ENCODE results near the gene PTK6. TPM values are rescaled to one million over a fixed set of nuclear protein-coding genes. Genes with fewer than 3 reads are reported as not detected.

The PTK6 gene
- total RNA-seq, 1 experiment from 2014 or later: 6.7 TPM

GRCh38 chr20:63547725-63548480 lies 10.7 kb upstream of the PTK6 start, which contains the start of gene SRMS (continued):
- no peak for TF ChIP-seq FOSL1 (IDR thresholded peaks at IDR 0.05; ENCODE audit: low read depth)
- no peak for TF ChIP-seq ELF1 (IDR thresholded peaks at IDR 0.05; ENCODE audit: borderline replicate concordance, low read depth)
- no peak for TF ChIP-seq POLR2AphosphoS5 (IDR thresholded peaks at IDR 0.05; ENCODE audit: low read depth, low read length)
- TF ChIP-seq TCF7L2 (IDR thresholded peaks at IDR 0.05; ENCODE audit: borderline replicate concordance, extremely low read depth, insufficient read depth, insufficient read length): no peak

- RAD21 ChIA-PET (ENCODE audit: low non-redundant PET in 1 of 2, low total read pairs in 2 of 2, uncharacterized antibody in 2 of 2, unreplicated experiment in 2 of 2): no interaction called here
- Histone ChIP-seq H3K4me1 (ENCODE audit: control insufficient read depth in 1 of 2, insufficient read depth in 2 of 2, low read length in 2 of 2) (peaks cover 33 to 52% of the 10 kb centered on the region in 2 experiments), H4K20me1 (ENCODE audit: insufficient read depth) (no peaks in the 10 kb centered on the region), H2AFZ (ENCODE audit: low read depth, low read length, poor library complexity, severe bottlenecking) (no peak overlapping the region), H3K4me3 (replicated peaks in 1 of 2; ENCODE audit: low read depth in 1 of 2, low read length in 2 of 2) (no peak overlapping the region), H3K4me2 (ENCODE audit: low read length) (no peak overlapping the region), H3K9me3 (ENCODE audit: control insufficient read depth in 1 of 2, insufficient read depth in 1 of 2, low read depth in 1 of 2, low read length in 2 of 2) (no peaks in the 10 kb centered on the region), H3K9me2 (ENCODE audit: insufficient read depth) (no peaks in the 10 kb centered on the region), H3K27me3 (ENCODE audit: insufficient read depth, low read length) (no peaks in the 10 kb centered on the region), H3K9ac (ENCODE audit: low read length) (no peak overlapping the region), H3K36me3 (ENCODE audit: control insufficient read depth in 1 of 2, insufficient read depth in 2 of 2, low read length in 2 of 2) (no peaks in the 10 kb centered on the region), H3K27ac (ENCODE audit: low read depth, low read length) (no peak overlapping the region), H3K79me2 (ENCODE audit: insufficient read depth, low read length) (no peaks in the 10 kb centered on the region)
- no peak for DNase-seq (ENCODE audit: low read depth, low spot score)
- no peak for TF ChIP-seq RAD21 (IDR thresholded peaks at IDR 0.05; ENCODE audit: low read depth)
- no peak for TF ChIP-seq POLR2A (IDR thresholded peaks at IDR 0.05; ENCODE audit: borderline replicate concordance, extremely low read depth, insufficient read depth, insufficient read length)
- TF ChIP-seq CTCF (IDR thresholded peaks at IDR 0.05 in 2 of 3, conservative IDR thresholded peaks at IDR 0.05 in 1 of 3; ENCODE audit: borderline replicate concordance in 1 of 3, insufficient read depth in 1 of 3, low read depth in 2 of 3, low read length in 2 of 3): no peak
- TF ChIP-seq TCF7L2 (IDR thresholded peaks at IDR 0.05; ENCODE audit: borderline replicate concordance, extremely low read depth, insufficient read depth, insufficient read length): no peak
- TF ChIP-seq ZFX (IDR thresholded peaks at IDR 0.05): no peak
- no peak for TF ChIP-seq EGR1 (IDR thresholded peaks at IDR 0.05; ENCODE audit: low read depth)
- no peak for TF ChIP-seq ELF1 (IDR thresholded peaks at IDR 0.05; ENCODE audit: borderline replicate concordance, low read depth)
- CTCF ChIA-PET: interaction anchor here (1.7 kb wide), 1 partner anchor 10 kb away, joined by 7 read pairs; the partner anchor contains the start of gene PTK6
- BruUV-seq (replicated peaks): no TSS peak
- POLR2A ChIA-PET: no interaction called here
- no peak for ATAC-seq
- intact Hi-C loops (cut with micrococcal nuclease): no loop called here
Observed at GRCh38 chr20:63546956-63547724, 10.0 kb upstream of the PTK6 start.

Data from HCT116 (cell line).